DMS153 (cell line): ENCODE results near the gene LARGE2.

ENCODE experiments used
- DNase-seq: peaks from one replicate; lab custom pipeline; 2025; lab: John Stamatoyannopoulos, UW

Gene LARGE2

DNA sequence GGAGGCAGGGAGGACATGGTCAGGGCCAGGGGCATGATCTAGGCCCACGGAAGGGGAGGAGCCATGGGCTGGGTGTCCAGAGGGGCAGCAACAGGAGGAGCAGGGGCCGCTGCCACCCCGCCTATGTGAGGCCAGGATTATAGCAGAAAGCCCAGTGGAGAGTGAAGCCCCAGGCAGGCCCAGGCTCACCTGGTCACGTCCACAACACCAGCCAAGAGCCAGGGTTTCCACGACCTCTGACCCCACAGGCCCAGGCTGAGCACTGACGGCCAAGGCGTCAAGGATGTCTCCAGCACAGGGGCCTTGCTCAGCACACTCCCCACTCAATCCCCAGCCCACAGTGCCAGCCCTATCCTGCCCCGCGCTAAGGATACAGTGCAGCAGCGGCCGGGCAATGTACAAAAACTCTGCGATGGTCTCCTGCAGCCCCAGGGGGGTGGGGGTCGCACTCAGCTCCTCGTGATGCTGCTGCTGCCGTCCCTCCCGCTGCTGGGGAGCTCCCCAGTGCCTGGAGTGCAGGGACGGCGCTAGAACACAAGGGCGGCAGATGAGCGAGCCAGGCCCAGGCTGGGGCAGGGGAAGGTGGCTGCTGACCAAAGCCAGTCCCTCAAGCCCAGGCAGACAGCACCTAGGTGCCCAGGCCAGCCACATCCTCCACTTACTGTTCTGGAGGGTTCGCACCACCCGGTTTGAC, 8.4 kb upstream of the LARGE2 start:
- no peak for DNase-seq

DNA sequence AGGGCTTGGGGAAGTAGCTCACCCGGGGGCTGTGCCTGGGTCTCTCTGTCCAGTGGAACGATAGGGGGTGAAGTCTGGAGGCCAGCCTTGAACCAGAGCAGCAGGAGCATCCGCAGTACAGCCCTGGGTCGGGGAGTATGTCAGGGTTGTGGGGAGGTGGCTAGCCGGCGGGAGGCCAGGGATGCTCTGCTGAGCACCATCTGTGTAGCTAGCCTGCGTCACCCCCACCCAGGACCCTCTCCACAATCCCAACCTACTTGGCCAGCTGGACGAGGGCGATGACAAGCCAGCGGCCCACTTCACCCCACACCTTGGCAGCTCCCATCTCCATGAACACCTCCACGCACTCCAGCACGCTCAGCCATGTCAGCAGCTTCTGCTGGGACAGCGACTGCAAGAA, 7.0 kb upstream of the LARGE2 start:
- DNase-seq = no peak

DNA sequence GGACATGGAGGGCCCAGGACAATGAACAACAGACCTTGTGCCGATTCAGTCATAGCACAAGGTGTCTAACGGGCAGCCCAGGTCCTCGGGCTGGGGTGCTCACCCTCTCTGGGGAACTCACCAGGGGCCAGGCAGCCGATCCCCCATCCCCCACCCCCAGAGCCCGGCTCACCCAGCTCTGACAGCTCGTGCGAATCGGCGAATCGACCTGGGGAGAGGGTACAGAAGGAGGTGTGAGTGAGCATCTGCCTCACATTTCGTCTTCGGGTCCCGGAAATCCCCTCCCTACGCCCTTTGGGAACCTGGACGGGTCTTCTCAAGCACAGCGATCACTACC, 5.2 kb upstream of the LARGE2 start:
- no peak for DNase-seq

DNA sequence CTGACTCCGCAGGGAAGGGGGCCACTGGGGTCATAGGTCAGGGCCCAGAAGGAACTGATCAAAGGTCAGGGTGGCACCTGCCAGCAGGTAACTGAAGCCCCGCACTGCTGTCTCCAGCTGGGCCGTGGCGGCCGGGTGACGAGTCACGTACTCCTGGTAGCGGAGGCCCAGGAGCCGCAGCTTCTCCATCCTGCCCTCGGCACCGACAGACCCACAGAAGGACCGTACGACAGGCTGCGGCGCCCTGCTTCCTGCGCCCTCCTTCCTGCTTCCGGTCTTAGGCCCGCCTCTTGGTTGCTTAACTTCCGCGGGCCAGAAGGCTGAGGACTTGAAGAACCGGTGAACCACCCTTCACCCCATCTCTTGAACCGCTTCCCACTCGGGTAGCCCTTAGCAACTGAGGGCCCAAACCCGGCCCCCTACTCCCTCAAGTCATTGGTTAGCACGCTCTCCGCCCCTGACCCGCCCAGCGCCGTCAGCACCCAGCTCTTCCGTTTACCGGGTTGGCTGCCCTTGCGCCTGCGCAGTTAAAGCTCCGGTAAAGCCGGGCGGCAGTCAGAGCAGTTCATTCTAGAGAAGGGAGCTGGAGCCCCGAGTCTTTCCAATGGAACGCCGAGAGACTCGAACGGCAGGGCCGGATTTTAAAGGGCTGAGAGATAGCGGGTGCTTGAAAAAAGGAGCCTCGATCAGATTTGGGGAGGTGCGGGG, 4.7 kb upstream of the LARGE2 start, which contains the start of gene PEX16:
Gene PEX16 (minus strand): TSS at position 255 of the 708 bp plus-strand sequence. CDS start 66 bp downstream, at position 189.
- DNase-seq = peak; percentile 93

DNA sequence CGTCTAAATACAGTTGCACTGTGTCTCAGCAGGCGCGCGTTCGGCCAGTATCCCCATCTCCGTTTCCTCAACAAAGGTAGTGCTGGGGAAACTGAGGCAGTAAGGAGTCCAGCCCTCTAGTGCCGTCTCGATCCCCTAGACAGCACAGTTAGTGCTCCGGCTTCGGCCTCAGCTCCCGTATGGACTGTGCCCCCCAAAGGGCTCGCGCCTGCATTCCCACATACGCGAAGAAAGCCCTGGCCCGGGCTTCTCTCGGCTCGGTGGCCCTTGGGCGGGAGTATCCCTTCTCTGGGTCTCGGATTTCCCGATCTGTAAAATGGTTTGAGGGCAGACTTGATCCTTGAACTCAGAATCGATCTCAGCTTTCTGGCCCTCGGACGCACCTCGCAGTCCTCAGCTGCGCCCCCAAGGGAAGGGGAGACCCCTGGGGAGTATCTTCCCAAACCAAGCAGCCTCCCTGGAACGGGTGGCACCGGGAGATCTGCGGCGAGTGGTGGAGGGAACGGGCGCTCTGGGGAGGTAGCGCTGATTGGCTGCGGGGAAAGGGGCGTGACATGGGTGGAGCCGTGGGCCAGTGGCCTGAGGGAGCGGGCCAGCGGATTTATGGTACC, 4.0 kb upstream of the LARGE2 start:
- DNase-seq = peak; percentile 42

DNA sequence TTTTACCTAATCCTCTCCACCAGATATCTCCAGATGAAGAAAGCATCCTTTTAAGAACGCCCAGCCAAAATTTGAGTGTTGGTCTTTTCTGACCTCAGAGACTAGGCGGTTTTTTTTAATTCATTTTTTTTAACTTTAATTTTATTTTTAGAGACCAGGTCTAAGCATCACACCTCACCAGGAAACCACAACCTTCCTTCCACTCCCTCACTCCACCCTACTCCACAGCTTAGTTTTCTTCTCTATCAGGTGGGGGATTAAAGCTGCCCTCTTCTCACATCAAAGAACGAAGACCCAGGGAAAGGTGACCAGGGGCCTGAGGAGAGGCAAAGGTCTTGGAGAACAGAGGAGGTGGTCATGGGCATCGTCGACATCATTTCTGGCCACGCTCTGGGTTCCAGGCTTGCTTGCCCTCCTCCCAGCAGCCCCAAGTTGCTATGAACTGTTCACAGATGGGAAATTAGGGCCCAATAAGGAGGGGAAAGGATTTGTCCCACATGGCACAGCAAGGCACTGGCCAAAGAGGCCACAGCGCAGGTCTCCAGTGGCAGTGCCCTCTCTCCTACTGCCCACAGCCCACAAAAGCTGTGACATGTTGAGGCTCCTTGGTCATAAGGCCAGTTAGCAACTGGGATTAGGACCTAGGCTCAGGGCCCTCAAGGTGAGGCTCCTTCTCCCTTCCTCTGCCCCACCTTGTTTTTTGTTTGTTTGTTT, 3.3 kb upstream of the LARGE2 start:
- DNase-seq = no peak

DNA sequence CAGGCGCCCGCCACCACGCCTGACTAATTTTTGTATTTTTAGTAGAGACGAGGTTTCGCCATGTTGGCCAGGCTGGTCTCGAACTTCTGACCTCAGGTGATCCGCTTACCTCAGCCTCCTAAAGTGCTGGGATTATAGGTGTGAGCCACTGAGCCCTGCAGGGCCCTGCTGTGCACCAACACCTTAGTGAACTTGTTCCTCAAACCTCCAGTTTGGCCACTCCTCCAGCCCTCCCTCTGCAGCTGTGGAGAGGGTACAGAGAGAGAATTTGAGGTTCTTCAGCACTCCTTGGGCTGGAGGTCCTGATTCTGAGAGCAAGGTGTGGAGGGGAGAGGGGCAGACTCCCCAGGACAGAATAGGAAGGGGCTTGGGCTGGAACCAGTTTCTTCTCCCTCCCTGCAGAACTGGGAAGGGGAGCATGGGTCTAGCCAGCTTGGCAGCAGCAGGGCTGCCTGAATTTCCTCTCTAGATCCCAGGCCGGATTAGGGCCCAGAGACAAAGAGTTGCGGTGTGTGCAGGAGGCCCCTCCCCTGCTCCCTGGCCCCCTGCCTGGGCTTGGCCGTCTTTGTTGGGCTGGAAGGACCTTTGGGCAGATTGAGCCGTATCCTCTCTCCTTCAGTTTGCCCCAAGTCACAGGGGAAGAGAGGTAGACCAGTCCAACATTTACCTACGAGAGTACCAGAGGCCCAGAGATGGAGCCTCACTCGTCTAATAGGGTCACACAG, 2.5 kb upstream of the LARGE2 start:
- no peak for DNase-seq

DNA sequence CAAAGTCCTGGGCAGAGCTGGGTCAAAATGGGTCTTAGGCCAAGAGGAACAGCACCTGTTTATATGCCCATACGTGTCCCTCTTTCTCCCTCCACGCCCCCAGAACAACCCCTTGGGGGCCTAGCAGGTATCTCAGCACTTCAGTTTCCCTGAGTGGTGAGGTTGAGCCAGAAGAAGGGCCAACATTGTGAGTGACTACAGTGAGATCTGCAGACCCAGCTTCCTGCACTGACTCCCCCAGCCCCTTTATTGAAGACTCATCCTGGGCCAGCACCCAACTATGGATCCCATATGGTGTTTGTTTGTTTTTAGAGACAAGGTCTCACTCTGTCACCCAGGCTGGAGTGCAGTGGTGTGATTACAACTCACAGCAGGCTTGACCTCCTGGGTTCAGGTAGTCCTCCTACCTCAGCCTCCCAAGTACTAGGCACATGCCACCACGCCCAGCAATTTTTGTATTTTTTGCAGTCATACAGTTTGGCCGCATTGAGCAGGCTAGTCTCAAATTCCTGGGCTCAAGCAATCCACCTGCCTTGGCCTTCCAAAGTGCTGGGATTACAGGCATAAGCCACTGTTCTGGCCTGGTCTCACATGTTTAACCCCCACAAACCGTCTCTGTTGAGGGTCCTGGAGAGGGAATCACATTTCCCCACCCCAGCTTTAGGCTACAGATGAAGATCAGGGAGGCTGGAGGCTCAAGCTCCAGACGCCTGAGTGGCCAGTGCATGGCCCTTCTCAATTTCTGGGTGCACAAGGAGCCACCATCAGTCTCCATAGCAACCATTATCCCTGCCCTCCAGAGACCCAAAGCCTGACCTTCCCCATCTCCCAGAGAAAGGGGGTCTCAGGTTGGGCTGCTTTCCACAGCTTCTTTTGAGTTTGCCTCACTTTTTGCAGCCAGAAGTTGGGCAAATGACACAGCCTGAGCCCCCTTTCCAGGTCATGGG, 1.7 kb upstream of the LARGE2 start:
- no peak for DNase-seq

DNA sequence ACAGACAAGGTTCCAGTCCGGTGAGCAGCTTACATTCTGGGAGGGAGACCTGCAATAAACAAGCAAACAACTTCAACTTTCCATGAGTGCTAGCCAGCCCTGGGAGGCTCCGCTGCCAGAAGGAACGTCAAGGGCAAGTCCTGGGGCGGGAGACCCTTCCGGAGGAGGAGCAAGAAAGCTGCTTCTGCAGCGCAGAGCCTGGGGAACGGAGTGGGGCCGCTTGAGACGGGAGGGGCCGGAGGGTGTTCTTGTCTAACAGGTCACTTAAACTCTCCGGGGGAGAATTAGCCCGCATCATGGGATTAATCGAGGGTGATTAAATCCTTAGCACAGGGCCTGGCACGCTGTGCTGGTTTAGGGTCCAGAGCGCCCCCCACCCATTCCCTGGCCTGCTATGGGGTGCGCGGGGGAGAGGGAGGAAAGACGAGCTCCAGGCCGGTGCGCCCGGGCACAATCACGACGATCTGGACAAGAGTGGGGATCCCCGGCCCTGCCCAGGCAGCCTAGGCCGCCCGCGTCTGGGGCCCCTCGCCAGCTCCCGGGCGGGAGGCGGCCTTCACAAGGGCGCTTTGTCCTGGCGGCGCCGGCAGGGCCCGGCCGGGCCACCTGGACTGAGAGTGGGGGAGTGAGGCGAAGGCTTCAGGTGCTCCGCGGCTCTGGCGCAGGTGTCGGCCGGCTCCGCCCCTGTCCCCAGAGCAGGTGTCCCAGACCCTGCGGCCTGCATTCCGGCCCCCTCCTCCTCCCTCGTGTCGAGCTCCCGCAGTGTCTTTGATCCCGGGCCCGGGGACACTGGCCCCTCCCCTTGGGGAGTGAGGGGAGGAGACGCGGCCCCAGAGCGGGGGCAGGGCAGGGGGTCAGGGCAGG, 663 bp upstream of the LARGE2 start:
- peak; percentile 81 for DNase-seq

DNA sequence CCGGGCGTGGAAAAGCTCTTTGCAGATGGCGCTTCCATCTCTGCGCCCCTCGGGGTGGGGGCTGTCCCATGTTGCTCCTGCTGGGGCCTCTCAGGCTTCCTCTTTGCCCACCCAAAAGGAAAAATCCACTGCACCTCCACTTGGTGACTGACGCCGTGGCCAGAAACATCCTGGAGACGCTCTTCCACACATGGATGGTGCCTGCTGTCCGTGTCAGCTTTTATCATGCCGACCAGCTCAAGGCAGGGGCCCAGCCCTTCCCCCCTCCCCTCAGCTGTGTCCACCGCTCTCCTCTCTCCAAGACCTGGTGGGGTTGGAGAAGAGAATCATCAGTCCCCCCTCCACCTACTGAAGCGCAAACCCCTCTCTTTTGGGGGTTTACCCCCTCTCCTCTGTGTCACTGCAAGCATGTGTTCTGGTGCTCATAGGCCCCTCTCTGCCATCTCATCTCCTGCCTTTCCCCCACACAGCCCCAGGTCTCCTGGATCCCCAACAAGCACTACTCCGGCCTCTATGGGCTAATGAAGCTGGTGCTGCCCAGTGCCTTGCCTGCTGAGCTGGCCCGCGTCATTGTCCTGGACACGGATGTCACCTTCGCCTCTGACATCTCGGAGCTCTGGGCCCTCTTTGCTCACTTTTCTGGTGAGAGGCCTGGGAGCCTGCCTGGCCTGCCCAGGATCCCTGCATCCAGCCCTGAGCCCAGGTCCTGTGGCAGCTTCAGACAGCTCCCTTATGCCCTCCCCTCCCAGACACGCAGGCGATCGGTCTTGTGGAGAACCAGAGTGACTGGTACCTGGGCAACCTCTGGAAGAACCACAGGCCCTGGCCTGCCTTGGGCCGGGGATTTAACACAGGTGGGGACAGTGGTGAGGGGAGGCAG, 1.8 kb downstream of the LARGE2 start:
- no peak for DNase-seq

DNA sequence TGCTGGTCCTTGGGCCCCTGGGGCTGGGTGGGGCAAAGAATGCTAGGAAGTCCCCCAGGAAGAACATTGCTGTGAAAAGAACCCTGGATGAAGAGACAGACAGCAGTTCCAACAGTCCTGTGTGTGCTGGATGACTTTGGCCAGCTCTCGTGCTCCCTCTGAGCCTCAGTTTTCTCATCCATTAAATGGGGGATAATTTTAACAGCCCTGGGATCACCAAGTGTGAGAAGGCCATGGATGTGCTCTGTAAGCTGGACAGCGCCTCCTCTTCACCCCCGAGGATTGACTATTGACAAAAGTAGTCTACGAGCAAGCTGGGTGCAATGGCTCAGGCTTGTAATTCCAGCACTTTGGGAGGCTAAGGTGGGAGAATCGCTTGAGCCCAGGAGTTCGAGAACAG, 2.5 kb downstream of the LARGE2 start:
- DNase-seq = no peak

DNA sequence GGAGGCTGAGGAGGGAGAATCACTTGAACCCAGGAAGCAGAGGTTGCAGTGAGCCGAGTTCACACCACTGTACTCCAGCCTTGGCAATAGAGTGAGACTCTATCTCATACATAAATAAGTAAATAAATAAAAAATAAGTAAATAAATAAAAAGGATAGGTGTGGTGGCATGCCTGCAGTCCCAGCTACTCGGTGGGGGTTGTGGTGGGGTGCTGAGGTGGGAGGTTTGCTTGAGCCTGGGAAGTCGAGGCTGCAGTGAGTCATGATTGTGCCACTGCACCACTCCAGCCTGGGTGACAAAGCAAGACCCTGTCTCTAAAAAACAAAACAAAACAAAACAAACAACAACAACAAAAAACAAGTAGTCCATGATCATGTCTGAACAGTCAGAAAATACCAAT, 3.1 kb downstream of the LARGE2 start:
- DNase-seq = no peak

DNA sequence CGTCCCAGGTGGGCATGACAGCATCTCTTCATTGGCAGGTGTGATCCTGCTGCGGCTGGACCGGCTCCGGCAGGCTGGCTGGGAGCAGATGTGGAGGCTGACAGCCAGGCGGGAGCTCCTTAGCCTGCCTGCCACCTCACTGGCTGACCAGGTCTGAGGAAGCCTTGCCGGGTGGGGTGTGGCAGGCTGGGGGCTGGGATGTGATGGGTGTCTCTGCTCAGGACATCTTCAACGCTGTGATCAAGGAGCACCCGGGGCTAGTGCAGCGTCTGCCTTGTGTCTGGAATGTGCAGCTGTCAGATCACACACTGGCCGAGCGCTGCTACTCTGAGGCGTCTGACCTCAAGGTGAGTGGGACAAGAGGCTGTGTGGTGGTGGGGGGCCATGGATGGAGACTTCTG, 3.5 kb downstream of the LARGE2 start:
- DNase-seq = no peak

DNA sequence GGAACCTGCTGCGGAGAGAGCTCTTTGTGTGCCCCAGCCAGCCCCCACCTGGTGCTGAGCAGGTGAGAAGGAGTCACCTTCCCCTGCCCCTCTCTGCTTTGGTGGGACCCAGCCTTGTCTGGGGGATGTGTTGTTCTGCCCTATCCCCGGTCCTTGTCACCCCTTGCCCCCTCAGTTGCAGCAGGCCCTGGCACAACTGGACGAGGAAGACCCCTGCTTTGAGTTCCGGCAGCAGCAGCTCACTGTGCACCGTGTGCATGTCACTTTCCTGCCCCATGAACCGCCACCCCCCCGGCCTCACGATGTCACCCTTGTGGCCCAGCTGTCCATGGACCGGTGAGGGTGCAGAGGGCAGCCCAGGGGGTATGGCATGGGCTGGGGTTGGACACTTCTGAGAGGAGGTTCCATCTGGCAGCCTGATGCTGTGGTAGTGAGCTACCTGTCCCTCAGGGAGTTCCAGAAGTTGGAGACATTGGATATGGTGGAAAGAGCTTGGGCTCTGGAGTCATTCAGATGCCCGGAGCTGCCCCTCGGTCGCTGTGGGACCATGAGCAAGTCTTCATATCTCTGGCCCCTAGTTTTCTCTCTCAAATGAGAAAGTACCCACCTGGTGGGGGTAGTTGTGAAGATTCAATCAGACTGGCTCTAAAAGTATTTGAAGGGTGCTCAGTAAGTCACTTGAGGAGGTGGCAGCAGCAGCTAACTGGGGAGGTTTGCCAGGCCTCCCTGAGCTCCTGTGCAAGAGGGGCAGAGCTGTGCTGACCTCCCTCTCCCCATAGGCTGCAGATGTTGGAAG, 4.3 kb downstream of the LARGE2 start:
- no peak for DNase-seq

DNA sequence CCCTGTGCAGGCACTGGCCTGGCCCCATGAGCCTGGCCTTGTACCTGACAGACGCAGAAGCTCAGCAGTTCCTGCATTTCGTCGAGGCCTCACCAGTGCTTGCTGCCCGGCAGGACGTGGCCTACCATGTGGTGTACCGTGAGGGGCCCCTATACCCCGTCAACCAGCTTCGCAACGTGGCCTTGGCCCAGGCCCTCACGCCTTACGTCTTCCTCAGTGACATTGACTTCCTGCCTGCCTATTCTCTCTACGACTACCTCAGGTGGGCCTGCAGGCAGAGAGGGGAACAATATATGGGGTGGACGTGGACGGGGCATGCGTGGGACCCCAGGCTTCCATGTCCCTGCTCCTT, 4.9 kb downstream of the LARGE2 start:
- no peak for DNase-seq

DNA sequence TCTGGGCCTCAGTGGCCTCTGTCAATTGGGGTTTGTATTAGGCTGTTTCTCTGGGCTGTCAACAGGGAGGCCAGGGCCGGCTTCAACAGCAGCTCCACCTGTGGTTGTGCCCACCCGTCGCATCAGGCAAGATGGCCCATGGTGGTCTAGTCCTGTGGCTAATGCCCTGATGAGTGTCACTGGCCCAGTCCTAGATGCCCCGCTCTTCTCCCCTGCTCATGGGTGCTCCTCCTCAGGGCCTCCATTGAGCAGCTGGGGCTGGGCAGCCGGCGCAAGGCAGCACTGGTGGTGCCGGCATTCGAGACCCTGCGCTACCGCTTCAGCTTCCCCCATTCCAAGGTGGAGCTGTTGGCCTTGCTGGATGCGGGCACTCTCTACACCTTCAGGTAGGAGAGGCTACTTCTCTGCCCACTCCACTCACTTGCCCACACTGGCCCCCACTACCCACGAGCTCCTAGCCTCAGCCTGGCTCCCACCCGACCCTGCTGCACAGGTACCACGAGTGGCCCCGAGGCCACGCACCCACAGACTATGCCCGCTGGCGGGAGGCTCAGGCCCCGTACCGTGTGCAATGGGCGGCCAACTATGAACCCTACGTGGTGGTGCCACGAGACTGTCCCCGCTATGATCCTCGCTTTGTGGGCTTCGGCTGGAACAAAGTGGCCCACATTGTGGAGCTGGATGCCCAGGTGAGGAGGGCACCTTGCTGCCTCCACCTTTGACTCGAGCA, 5.4 kb downstream of the LARGE2 start:
- DNase-seq = no peak

DNA sequence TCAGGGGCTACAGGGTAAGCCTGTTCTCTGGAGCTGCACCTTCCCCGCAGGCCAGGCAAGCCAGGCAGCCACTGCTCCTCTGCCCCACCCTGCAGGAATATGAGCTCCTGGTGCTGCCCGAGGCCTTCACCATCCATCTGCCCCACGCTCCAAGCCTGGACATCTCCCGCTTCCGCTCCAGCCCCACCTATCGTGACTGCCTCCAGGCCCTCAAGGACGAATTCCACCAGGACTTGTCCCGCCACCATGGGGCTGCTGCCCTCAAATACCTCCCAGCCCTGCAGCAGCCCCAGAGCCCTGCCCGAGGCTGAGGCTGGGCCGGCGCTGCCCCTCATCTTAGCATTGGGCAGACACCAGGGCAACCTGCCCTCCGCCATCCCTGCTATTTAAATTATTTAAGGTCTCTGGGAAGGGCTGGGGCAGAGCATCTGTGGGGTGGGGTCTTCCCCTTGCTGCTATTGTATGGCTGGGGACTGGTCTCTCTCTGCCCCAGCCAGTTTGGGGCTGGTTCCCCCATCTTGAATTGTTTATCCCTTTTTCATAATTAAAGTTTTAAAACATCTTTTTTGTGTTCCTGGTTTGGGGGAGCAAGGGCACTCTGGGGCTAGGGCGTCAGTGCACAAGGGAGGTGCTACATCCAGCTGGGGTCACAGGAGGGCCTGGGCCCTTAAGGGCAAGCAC, 6.2 kb downstream of the LARGE2 start:
- DNase-seq = no peak
